Astrocyte (in vitro differentiated cells and primary cell): ENCODE results near the gene ONECUT2. TPM values are rescaled to one million over a fixed set of nuclear protein-coding genes. Genes with fewer than 3 reads are reported as not detected.

Experiments used
- DNase-seq: peaks from one replicate; pipeline ENCODE4 v3.0.0-alpha.2; 2010; ENCODE audit warnings: low read depth
- FAIRE-seq: peaks from 2 replicates; lab custom pipeline; 2011; peaks lifted over from hg19 to GRCh38; lab: Jason Lieb, UNC
- H2AFZ ChIP-seq: 2 replicates; pipeline ENCODE4 v1.6.0; 2012; ENCODE audit warnings: low read depth, low read length, inconsistent platforms
- H3K27ac ChIP-seq: 2 replicates; pipeline ENCODE4 v1.5.1; 2011; ENCODE audit warnings: low read depth, low read length, inconsistent platforms
- H3K27me3 ChIP-seq: 2 replicates; pipeline ENCODE4 v1.6.0; 2011; ENCODE audit warnings: low read length, inconsistent platforms; ENCODE audit not compliant: insufficient read depth
- H3K36me3 ChIP-seq: 2 replicates; pipeline ENCODE4 v1.5.1; 2011; ENCODE audit warnings: low read length, inconsistent platforms; ENCODE audit not compliant: insufficient read depth
- H3K4me1 ChIP-seq: 2 replicates; pipeline ENCODE4 v1.5.1; 2011; ENCODE audit warnings: low read length, inconsistent platforms; ENCODE audit not compliant: insufficient read depth
- H3K4me2 ChIP-seq: 2 replicates; pipeline ENCODE4 v1.6.0; 2012; ENCODE audit warnings: low read length, inconsistent platforms
- H3K4me3 ChIP-seq: 2 replicates; pipeline ENCODE4 v1.5.1; 2011; ENCODE audit warnings: low read depth, mild to moderate bottlenecking, low read length, inconsistent platforms; ENCODE audit not compliant: insufficient read depth
- H3K79me2 ChIP-seq: 2 replicates; pipeline ENCODE4 v1.6.0; 2012; ENCODE audit warnings: mild to moderate bottlenecking, low read length, inconsistent platforms; ENCODE audit not compliant: insufficient read depth
- H3K9ac ChIP-seq: 2 replicates; pipeline ENCODE4 v1.6.0; 2012; ENCODE audit warnings: mild to moderate bottlenecking, low read length, inconsistent platforms
- H3K9me3 ChIP-seq: 2 replicates; pipeline ENCODE4 v1.5.1; 2012; ENCODE audit warnings: low read depth, mild to moderate bottlenecking, low read length, inconsistent platforms; ENCODE audit not compliant: insufficient read depth
- H4K20me1 ChIP-seq: 2 replicates; pipeline ENCODE4 v1.6.0; 2012; ENCODE audit warnings: low read length, inconsistent platforms; ENCODE audit not compliant: insufficient read depth
- H3K27ac Mint-ChIP-seq: one replicate; pipeline ENCODE4 v1.8.0; 2021; ENCODE audit warnings: mild to moderate bottlenecking, mixed read lengths; ENCODE audit not compliant: unreplicated experiment
- H3K27me3 Mint-ChIP-seq: one replicate; pipeline ENCODE4 v1.8.0; 2021; ENCODE audit warnings: low read depth, mixed read lengths; ENCODE audit not compliant: unreplicated experiment
- H3K36me3 Mint-ChIP-seq: one replicate; pipeline ENCODE4 v1.8.0; 2021; ENCODE audit warnings: low read depth, mixed read lengths; ENCODE audit not compliant: unreplicated experiment
- H3K4me1 Mint-ChIP-seq: one replicate; pipeline ENCODE4 v1.8.0; 2021; ENCODE audit warnings: low read depth, mixed read lengths; ENCODE audit not compliant: unreplicated experiment
- H3K4me3 Mint-ChIP-seq: one replicate; pipeline ENCODE4 v1.8.0; 2021; ENCODE audit warnings: mild to moderate bottlenecking, moderate library complexity, mixed read lengths; ENCODE audit not compliant: unreplicated experiment
- H3K9me3 Mint-ChIP-seq: one replicate; pipeline ENCODE4 v1.8.0; 2021; ENCODE audit warnings: mild to moderate bottlenecking, mixed read lengths; ENCODE audit not compliant: unreplicated experiment
- EZH2 ChIP-seq: IDR thresholded peaks from 2 replicates; pipeline ENCODE4 v1.6.1; 2012; ENCODE audit warnings: mild to moderate bottlenecking, low read length, inconsistent platforms; ENCODE audit not compliant: insufficient read depth
- total RNA-seq: library from RNA; stranded (reverse); gene quantifications from 2 replicates; pipeline ENCODE4 v1.2.1, GENCODE V29; 2021
- TF ChIP-seq, protein P1 (sequence below): IDR thresholded peaks from 2 replicates; pipeline ENCODE4 v1.5.1; 2011; ENCODE audit warnings: low read depth, mild to moderate bottlenecking, inconsistent platforms, low read length, moderate library complexity; ENCODE audit not compliant: insufficient read depth

The ONECUT2 gene
- total RNA-seq, 1 donor from 2014 or later: 6.2 TPM

DNA sequence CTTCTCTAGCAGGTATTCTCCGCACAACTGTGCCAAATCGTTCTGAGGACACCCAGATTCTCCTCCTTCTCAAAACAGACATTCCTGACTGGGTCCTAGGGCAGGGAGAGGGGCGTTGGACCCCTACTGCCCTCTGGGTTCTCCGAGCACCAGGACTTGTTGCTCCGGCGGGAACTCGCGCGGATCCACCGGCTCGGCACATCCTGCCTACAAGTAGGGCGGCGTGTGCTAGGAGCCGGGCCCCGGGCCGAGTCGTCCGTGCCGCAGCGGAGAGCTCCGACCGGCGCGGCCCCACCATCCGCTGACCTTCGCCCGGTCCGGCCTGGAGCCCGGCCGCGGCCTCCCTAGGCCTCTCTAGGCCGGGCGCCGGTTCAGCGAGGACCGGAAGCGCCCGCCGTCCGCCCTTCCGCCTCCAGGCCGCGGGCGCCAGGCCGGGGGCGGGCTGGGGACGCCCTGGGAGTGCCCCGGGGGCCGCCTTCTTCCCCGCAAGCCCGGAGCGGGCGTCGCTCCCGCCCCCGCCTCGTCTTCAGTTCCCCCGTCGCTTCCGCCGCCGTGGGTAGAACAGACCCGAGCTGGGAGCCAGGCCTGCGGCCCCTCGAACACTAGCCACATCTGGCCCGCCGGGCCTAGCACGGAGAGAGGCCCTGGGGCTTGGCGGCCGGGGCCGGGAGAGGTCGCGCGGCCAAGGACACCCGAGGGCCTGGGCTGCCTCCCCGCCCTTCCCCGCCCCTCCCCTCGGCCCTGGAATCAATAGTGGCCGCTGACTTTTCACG is 7.6 kb upstream of the ONECUT2 start:
- peaks cover 2% of the 10 kb centered on the region for H3K9me3 ChIP-seq
- H2AFZ ChIP-seq: peak overlapping the region; percentile 41
- Mint-ChIP-seq H3K4me3 (no peak overlapping the region), H3K9me3 (peaks cover 12% of the 10 kb centered on the region), H3K27me3 (peaks cover 46% of the 10 kb centered on the region), H3K4me1 (no peaks in the 10 kb centered on the region), H3K36me3 (no peaks in the 10 kb centered on the region), H3K27ac (no peak overlapping the region)
- no peaks in the 10 kb centered on the region for H3K4me1 ChIP-seq
- no peak for FAIRE-seq
- no peak overlapping the region for H3K9ac ChIP-seq
- no peaks in the 10 kb centered on the region for H4K20me1 ChIP-seq
- DNase-seq: no peak
- H3K4me2 ChIP-seq: peak overlapping the region; percentile 41
- TF ChIP-seq EZH2: no peak
- TF ChIP-seq, protein P1, sequence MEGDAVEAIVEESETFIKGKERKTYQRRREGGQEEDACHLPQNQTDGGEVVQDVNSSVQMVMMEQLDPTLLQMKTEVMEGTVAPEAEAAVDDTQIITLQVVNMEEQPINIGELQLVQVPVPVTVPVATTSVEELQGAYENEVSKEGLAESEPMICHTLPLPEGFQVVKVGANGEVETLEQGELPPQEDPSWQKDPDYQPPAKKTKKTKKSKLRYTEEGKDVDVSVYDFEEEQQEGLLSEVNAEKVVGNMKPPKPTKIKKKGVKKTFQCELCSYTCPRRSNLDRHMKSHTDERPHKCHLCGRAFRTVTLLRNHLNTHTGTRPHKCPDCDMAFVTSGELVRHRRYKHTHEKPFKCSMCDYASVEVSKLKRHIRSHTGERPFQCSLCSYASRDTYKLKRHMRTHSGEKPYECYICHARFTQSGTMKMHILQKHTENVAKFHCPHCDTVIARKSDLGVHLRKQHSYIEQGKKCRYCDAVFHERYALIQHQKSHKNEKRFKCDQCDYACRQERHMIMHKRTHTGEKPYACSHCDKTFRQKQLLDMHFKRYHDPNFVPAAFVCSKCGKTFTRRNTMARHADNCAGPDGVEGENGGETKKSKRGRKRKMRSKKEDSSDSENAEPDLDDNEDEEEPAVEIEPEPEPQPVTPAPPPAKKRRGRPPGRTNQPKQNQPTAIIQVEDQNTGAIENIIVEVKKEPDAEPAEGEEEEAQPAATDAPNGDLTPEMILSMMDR: no peak
- H3K27ac ChIP-seq: no peak overlapping the region
- H3K4me3 ChIP-seq: no peak overlapping the region
- no peaks in the 10 kb centered on the region for H3K79me2 ChIP-seq
- H3K36me3 ChIP-seq: no peaks in the 10 kb centered on the region
- H3K27me3 ChIP-seq: peaks cover 66% of the 10 kb centered on the region

DNA sequence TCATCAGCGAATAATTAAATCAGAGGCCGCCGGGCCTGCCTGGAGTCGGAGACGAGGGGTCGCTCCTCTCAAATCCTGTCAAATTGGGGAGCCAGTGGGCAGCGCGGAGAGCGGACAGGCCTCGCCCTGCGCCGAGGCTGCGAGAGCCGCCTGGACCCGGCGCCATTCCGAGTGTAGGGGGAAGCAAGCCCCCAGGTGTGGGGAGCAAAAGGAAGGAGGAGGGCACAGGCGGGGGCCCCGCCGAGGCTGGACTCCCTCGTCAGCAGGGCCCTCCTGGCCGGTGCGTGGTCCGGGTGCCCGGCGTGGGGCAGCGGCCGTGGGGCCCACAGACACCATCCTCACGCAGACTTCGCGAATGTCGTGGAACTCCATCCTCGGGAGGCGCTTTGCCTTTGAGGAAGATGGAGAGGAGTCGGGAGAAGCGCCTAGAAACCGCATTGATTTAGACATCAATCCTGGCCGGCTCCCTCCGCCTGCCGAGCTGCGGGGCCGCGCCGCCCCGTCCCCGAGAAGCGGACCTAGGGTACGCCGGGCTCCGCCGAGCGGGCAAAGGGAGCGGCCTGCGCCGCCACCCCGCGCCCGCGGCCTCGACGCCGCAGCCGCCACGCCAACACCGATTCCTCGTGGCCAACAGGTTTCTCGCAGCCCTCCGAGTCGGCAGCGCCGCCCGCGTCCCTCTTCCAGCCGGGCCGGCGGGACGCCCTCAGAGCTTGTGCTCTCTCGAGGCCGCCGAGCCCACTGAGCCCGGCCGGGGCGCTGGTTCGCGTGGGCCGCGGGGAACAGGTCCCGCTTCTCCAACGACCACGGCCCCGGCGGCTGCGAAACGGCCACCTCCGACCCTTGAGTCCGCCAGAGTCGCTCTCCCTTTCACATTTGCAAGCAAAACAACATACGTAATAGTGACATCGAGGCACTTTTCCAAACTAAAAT is 6.7 kb upstream of the ONECUT2 start:
- H3K27ac ChIP-seq: no peak overlapping the region
- Mint-ChIP-seq H3K27ac (peak overlapping the region; percentile 47), H3K4me3 (no peak overlapping the region), H3K9me3 (peaks cover 12% of the 10 kb centered on the region), H3K36me3 (no peaks in the 10 kb centered on the region), H3K4me1 (peaks cover 4% of the 10 kb centered on the region), H3K27me3 (peaks cover 55% of the 10 kb centered on the region)
- H3K79me2 ChIP-seq: no peaks in the 10 kb centered on the region
- H3K9me3 ChIP-seq: peaks cover 5% of the 10 kb centered on the region
- peak overlapping the region; percentile 41 for H2AFZ ChIP-seq
- DNase-seq: no peak
- no peak for FAIRE-seq
- H3K4me1 ChIP-seq: no peaks in the 10 kb centered on the region
- peak; percentile 97 for TF ChIP-seq EZH2
- TF ChIP-seq, protein P1: no peak
- peaks cover 75% of the 10 kb centered on the region for H3K27me3 ChIP-seq
- H3K36me3 ChIP-seq: no peaks in the 10 kb centered on the region
- H4K20me1 ChIP-seq: no peaks in the 10 kb centered on the region
- no peak overlapping the region for H3K4me3 ChIP-seq
- H3K4me2 ChIP-seq: peak overlapping the region; percentile 46
- H3K9ac ChIP-seq: no peak overlapping the region
